B cell (primary cell): ENCODE results near the gene PHEX. TPM values are rescaled to one million over a fixed set of nuclear protein-coding genes. Genes with fewer than 3 reads are reported as not detected.

ENCODE experiments used
- ATAC-seq: fragments of 200-7000 bp; cut with Tn5 transposase; one replicate; pipeline ENCODE4 v1.10.0; 2021; ENCODE audit warnings: low read depth, mild to moderate bottlenecking, moderate number of reproducible peaks, moderate library complexity
- CTCF ChIA-PET: fragments of 350-600 bp; sonication (Branson Sonifier 250); formaldehyde crosslinking; loops from one replicate; lab custom pipeline; 2021; ENCODE audit warnings: antibody characterized with exemption, inconsistent platforms; lab: Charles Lee
- POLR2A ChIA-PET: fragments of 350-600 bp; sonication (Branson Sonifier 250); formaldehyde crosslinking; loops from one replicate; lab custom pipeline; 2021; ENCODE audit warnings: antibody characterized with exemption; lab: Charles Lee
- DNase-seq: peaks from one replicate; pipeline ENCODE4 v3.0.0; 2013
- H2AFZ ChIP-seq: 2 replicates; pipeline ENCODE4 v1.6.1; 2012; ENCODE audit warnings: mild to moderate bottlenecking, low read depth, low read length; ENCODE audit not compliant: insufficient read depth, poor library complexity, severe bottlenecking
- H3K27ac ChIP-seq, 2 donors: 1 replicate in 1 of 2; 2 replicates in 1 of 2; pipeline ENCODE4 v1.5.1; 2012 to 2013; ENCODE audit warnings: low read length in 2 of 2, mild to moderate bottlenecking in 2 of 2, moderate library complexity in 1 of 2
- H3K27me3 ChIP-seq, 4 experiments: fragments of 200-600 bp in 1 of 4; sonication (generic) in 1 of 4; replicated peaks in 1 of 4; 1 replicate in 2 of 4; 2 replicates in 2 of 4; pipeline versions ENCODE4 v1.6.1 to v1.7.0; 2013 to 2016; ENCODE audit warnings: low read length in 3 of 4, mild to moderate bottlenecking in 2 of 4, mixed read lengths in 1 of 4, moderate library complexity in 1 of 4; ENCODE audit not compliant: insufficient read depth in 4 of 4, control insufficient read depth in 3 of 4; ENCODE audit errors: control extremely low read depth in 1 of 4
- H3K36me3 ChIP-seq, 2 experiments: replicated peaks in 1 of 2; 1 replicate in 1 of 2; 2 replicates in 1 of 2; pipeline versions ENCODE4 v1.6.1 to v1.7.1; 2013; ENCODE audit warnings: low read length in 1 of 2; ENCODE audit not compliant: insufficient read depth in 2 of 2, control insufficient read depth in 1 of 2; ENCODE audit errors: control extremely low read depth in 1 of 2, extremely low read depth in 1 of 2
- H3K4me1 ChIP-seq, 2 donors: fragments of 200-600 bp in 1 of 2; sonication (generic) in 1 of 2; 1 replicate in 1 of 2; 2 replicates in 1 of 2; pipeline versions ENCODE4 v1.5.1 to v1.6.1; 2013 to 2017; ENCODE audit warnings: low read length in 2 of 2; ENCODE audit not compliant: control insufficient read depth in 2 of 2, insufficient read depth in 2 of 2
- H3K4me2 ChIP-seq: replicated peaks from 2 replicates; pipeline ENCODE3; 2012; ENCODE audit warnings: mild to moderate bottlenecking, low read depth, low read length; ENCODE audit not compliant: poor library complexity, severe bottlenecking
- H3K4me3 ChIP-seq, 5 experiments: fragments of 200-600 bp in 1 of 5; sonication (generic) in 1 of 5; 1 replicate in 3 of 5; 2 replicates in 2 of 5; pipeline versions ENCODE4 v1.5.1 to v1.7.0; 2011 to 2016; ENCODE audit warnings: low read length in 4 of 5, mild to moderate bottlenecking in 4 of 5, low read depth in 2 of 5, control low read depth in 1 of 5, moderate library complexity in 1 of 5; ENCODE audit not compliant: insufficient read depth in 1 of 5; ENCODE audit errors: control extremely low read depth in 1 of 5, extremely low read depth in 1 of 5
- H3K79me2 ChIP-seq: fragments of 200-600 bp; sonication (generic); one replicate; pipeline ENCODE4 v1.6.0; 2016; ENCODE audit warnings: low read length; ENCODE audit not compliant: control insufficient read depth, insufficient read depth
- H3K9ac ChIP-seq: fragments of 200-600 bp; sonication (generic); 2 replicates; pipeline ENCODE4 v1.6.1; 2017; ENCODE audit warnings: mild to moderate bottlenecking, low read length, moderate library complexity
- H3K9me3 ChIP-seq, 3 donors: one replicate each; pipeline versions ENCODE4 v1.6.1 to v1.7.1; 2013; ENCODE audit warnings: low read length in 2 of 3; ENCODE audit not compliant: control insufficient read depth in 2 of 3, insufficient read depth in 1 of 3; ENCODE audit errors: control extremely low read depth in 1 of 3
- H4K20me1 ChIP-seq: 2 replicates; pipeline ENCODE4 v1.6.0; 2012; ENCODE audit warnings: mild to moderate bottlenecking, low read length; ENCODE audit not compliant: insufficient read depth, control insufficient read depth, poor library complexity, severe bottlenecking
- H3K27ac Mint-ChIP-seq: one replicate; pipeline ENCODE4 v1.8.0; 2021; ENCODE audit warnings: mixed read lengths
- H3K27me3 Mint-ChIP-seq: one replicate; pipeline ENCODE4 v1.8.0; 2021; ENCODE audit warnings: mixed read lengths
- H3K4me1 Mint-ChIP-seq: one replicate; pipeline ENCODE4 v1.8.0; 2021; ENCODE audit warnings: mixed read lengths
- H3K4me3 Mint-ChIP-seq: one replicate; pipeline ENCODE4 v1.8.0; 2021; ENCODE audit warnings: mixed read lengths
- H3K9me3 Mint-ChIP-seq: one replicate; pipeline ENCODE4 v1.8.0; 2022; ENCODE audit warnings: mixed read lengths; ENCODE audit not compliant: insufficient read depth
- CTCF ChIP-seq: fragments of 200-600 bp; IDR thresholded peaks from one replicate; pipeline ENCODE4 v1.8.0; 2022; ENCODE audit warnings: antibody characterized with exemption, mild to moderate bottlenecking
- EZH2 ChIP-seq: IDR thresholded peaks from 2 replicates; pipeline ENCODE4 v1.6.1; 2012; ENCODE audit warnings: borderline replicate concordance, low read depth, mild to moderate bottlenecking, moderate library complexity, low read length; ENCODE audit not compliant: insufficient read depth, poor library complexity, severe bottlenecking
- WGBS: methylation state at CpG from one replicate; pipeline ENCODE4 v1.1.5; 2013; ENCODE audit warnings: missing lambda C conversion rate; ENCODE audit not compliant: insufficient coverage; 5-methylcytosine and 5-hydroxymethylcytosine counted together
- intact Hi-C: fragments of 100-400 bp; cut with micrococcal nuclease; formaldehyde crosslinking; loops from one replicate; pipeline ENCODE4 v1.10.0; 2022
- polyA plus RNA-seq: library from polyadenylated mRNA; depleted of rRNA; stranded (reverse); fragments of >200 nt; gene quantifications from 2 replicates; pipeline ENCODE4 v1.2.3, GENCODE V29; 2012
- total RNA-seq, 2 donors: library from RNA; stranded (reverse); fragments of 120-200 nt in 1 of 2; gene quantifications; 1 replicate in 1 of 2; 2 replicates in 1 of 2; pipeline versions ENCODE4 v1.2.3 to v1.2.4, GENCODE V29; 2013 to 2022

Gene PHEX
- total and polyA plus RNA-seq, 2 donors (not counting 1 experiment from before 2014, with no cell fraction given): 0.01 to 0.15 TPM

DNA sequence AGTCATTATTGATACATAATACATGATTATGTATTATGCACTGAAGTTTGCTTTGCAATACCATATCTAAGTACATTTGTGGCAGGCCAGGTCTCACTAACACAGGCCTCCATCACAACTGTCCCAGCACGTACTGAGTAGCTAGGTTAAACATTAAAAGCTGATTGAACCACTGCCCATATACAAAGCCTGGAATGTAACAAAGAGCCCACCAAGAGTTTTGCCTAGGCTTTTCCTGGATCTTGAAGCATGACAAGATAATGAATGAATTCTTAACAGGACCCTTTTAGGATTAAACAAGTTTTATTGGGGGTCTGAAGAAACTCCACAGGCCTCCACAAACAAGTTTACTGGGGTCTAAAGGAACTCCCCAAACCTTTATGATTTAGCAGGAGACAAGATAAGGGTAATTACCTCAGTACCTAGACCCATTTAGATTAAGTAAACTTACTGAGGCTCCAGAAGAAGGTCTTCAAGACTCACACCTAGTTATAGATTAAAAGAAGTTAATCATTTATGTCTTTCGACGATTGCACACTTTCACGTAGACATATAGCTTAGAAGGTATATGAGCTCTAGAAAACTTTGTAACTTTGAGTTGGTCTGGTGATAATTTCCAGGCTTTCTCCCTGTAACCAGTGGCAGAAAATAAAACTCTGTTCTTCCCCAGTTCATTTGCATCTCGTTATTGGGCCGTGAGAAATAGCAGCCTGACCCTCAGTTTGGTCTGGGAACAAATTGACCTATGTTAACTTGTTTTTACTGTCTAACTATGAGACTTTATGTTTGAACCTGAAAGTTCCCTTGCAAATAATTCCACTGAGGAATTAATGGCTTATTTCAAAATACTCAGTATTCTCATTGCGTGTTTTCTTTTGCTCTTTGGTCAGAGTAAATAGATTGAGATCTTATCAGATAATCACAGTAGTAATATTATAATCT is 84.8 kb downstream of the PHEX start:
- Histone ChIP-seq H3K27me3 (no peaks in the 10 kb centered on the region), H3K4me1 (no peaks in the 10 kb centered on the region), H3K27ac (no peak overlapping the region), H3K79me2 (no peaks in the 10 kb centered on the region), H3K36me3 (no peaks in the 10 kb centered on the region), H3K4me2 (no peak overlapping the region), H3K4me3 (no peak overlapping the region), H2AFZ (no peak overlapping the region), H4K20me1 (no peaks in the 10 kb centered on the region), H3K9me3 (no peaks in the 10 kb centered on the region), H3K9ac (no peak overlapping the region)
- H3K27me3 Mint-ChIP-seq: no peaks in the 10 kb centered on the region
- intact Hi-C loops: no loop called here
- no peaks in the 10 kb centered on the region for H3K4me1 Mint-ChIP-seq
- no peak for TF ChIP-seq EZH2
- TF ChIP-seq CTCF: no peak
- DNase-seq (no peak), ATAC-seq (no peak)
- ChIA-PET POLR2A (no interaction called here), CTCF (no interaction called here)
- no peak overlapping the region for H3K27ac Mint-ChIP-seq
- WGBS: no CpG with 5 or more reads among the region's 7 CpGs
- H3K4me3 Mint-ChIP-seq: no peak overlapping the region
- H3K9me3 Mint-ChIP-seq: no peaks in the 10 kb centered on the region

GRCh38 chrX:22117633-22118032 is 85.5 kb downstream of the PHEX start:
- no CpG with 5 or more reads among the region's 2 CpGs for WGBS
- no peaks in the 10 kb centered on the region for H3K4me1 Mint-ChIP-seq
- Histone ChIP-seq H3K36me3 (no peaks in the 10 kb centered on the region), H3K4me2 (no peak overlapping the region), H4K20me1 (no peaks in the 10 kb centered on the region), H3K9me3 (no peaks in the 10 kb centered on the region), H3K9ac (no peak overlapping the region), H3K27me3 (no peaks in the 10 kb centered on the region), H3K27ac (no peak overlapping the region), H3K79me2 (no peaks in the 10 kb centered on the region), H2AFZ (no peak overlapping the region), H3K4me1 (no peaks in the 10 kb centered on the region), H3K4me3 (no peak overlapping the region)
- H3K4me3 Mint-ChIP-seq: no peak overlapping the region
- ATAC-seq (no peak), DNase-seq (no peak)
- intact Hi-C loops: no loop called here
- TF ChIP-seq CTCF (no peak), EZH2 (no peak)
- H3K27ac Mint-ChIP-seq: no peak overlapping the region
- CTCF ChIA-PET: no interaction called here
- H3K27me3 Mint-ChIP-seq: no peaks in the 10 kb centered on the region
- no peaks in the 10 kb centered on the region for H3K9me3 Mint-ChIP-seq
- POLR2A ChIA-PET: no interaction called here
